ENCODE measurements around the gene PHLDB2. TPM values are rescaled to one million over a fixed set of nuclear protein-coding genes. Genes with fewer than 3 reads are reported as not detected.

Gene PHLDB2
- total RNA-seq, 3 donors from 2014 or later: 53.1 to 94.4 (median 65.0) TPM

- Histone ChIP-seq H3K9me3 (no peaks in the 10 kb centered on the region), H3K36me3 (no peaks in the 10 kb centered on the region), H3K27ac (no peak overlapping the region), H3K4me1 (no peaks in the 10 kb centered on the region), H3K4me3 (no peak overlapping the region), H3K27me3 (no peaks in the 10 kb centered on the region)
- no peak for DNase-seq (ENCODE audit: low spot score in 2 of 2)
- intact Hi-C loops (cut with DNase I; ENCODE audit: low total_unique reads): no loop called here
- TF ChIP-seq POLR2AphosphoS5 (IDR thresholded peaks at IDR 0.05): no peak
- TF ChIP-seq CTCF (IDR thresholded peaks at IDR 0.05): no peak
- no peak for TF ChIP-seq POLR2A (IDR thresholded peaks at IDR 0.05)
Observed at GRCh38 chr3:111853068-111853467, 6.0 kb upstream of the PHLDB2 start.

- no peak for DNase-seq (ENCODE audit: low spot score in 2 of 2)
- H3K9me3 ChIP-seq: no peaks in the 10 kb centered on the region
- H3K27me3 ChIP-seq: no peaks in the 10 kb centered on the region
- TF ChIP-seq POLR2AphosphoS5 (IDR thresholded peaks at IDR 0.05) (no peak), POLR2A (IDR thresholded peaks at IDR 0.05) (no peak), CTCF (IDR thresholded peaks at IDR 0.05) (no peak)
- no peaks in the 10 kb centered on the region for H3K36me3 ChIP-seq
- H3K27ac ChIP-seq: no peak overlapping the region
- H3K4me1 ChIP-seq: no peaks in the 10 kb centered on the region
- intact Hi-C loops (cut with DNase I; ENCODE audit: low total_unique reads): no loop called here
- H3K4me3 ChIP-seq: no peak overlapping the region
Observed at GRCh38 chr3:111854990-111855389, 4.1 kb upstream of the PHLDB2 start.

- Histone ChIP-seq H3K27ac (no peak overlapping the region), H3K27me3 (no peaks in the 10 kb centered on the region), H3K4me1 (no peaks in the 10 kb centered on the region), H3K36me3 (no peaks in the 10 kb centered on the region), H3K4me3 (no peak overlapping the region), H3K9me3 (no peaks in the 10 kb centered on the region)
- TF ChIP-seq CTCF (IDR thresholded peaks at IDR 0.05): no peak
- TF ChIP-seq POLR2AphosphoS5 (IDR thresholded peaks at IDR 0.05): no peak
- no peak for TF ChIP-seq POLR2A (IDR thresholded peaks at IDR 0.05)
- intact Hi-C loops (cut with DNase I; ENCODE audit: low total_unique reads): no loop called here
- peak in 1 of 2 donors; percentile 52 for DNase-seq (ENCODE audit: low spot score in 2 of 2)
Observed at GRCh38 chr3:111856501-111856900, 2.6 kb upstream of the PHLDB2 start.

- no peaks in the 10 kb centered on the region for H3K27me3 ChIP-seq
- H3K27ac ChIP-seq: no peak overlapping the region
- intact Hi-C loops (cut with DNase I; ENCODE audit: low total_unique reads): no loop called here
- no peak overlapping the region for H3K4me3 ChIP-seq
- H3K4me1 ChIP-seq: no peaks in the 10 kb centered on the region
- no peak for TF ChIP-seq POLR2A (IDR thresholded peaks at IDR 0.05)
- no peaks in the 10 kb centered on the region for H3K36me3 ChIP-seq
- no peak for DNase-seq (ENCODE audit: low spot score in 2 of 2)
- no peaks in the 10 kb centered on the region for H3K9me3 ChIP-seq
Observed at GRCh38 chr3:111857474-111857873, 1.6 kb upstream of the PHLDB2 start.

GRCh38 chr3:111858642-111859041 lies 423 bp upstream of the PHLDB2 start:
- Histone ChIP-seq H3K27ac (peak overlapping the region; percentile 96 to 98), H3K27me3 (no peaks in the 10 kb centered on the region), H3K4me3 (peak overlapping the region; percentile 78 to 90 (median 86)), H3K4me1 (no peaks in the 10 kb centered on the region), H3K36me3 (no peaks in the 10 kb centered on the region), H3K9me3 (no peaks in the 10 kb centered on the region)
- no peak for TF ChIP-seq POLR2A (IDR thresholded peaks at IDR 0.05)
- TF ChIP-seq POLR2AphosphoS5 (IDR thresholded peaks at IDR 0.05): no peak
- TF ChIP-seq CTCF (IDR thresholded peaks at IDR 0.05): no peak
- DNase-seq (ENCODE audit: low spot score in 2 of 2): no peak
- intact Hi-C loops (cut with DNase I; ENCODE audit: low total_unique reads): no loop called here

Measured in breast epithelium (tissue), 4 donors.